PC-3 (cell line): ENCODE data around the gene DLG2. TPM values are rescaled to one million over a fixed set of nuclear protein-coding genes. Genes with fewer than 3 reads are reported as not detected.

Experiments used
- ATAC-seq: fragments of 200-7000 bp; cut with Tn5 transposase; 2 replicates; pipeline ENCODE4 v1.9.1; 2020; ENCODE audit warnings: mild to moderate bottlenecking, moderate library complexity
- BruUV-seq: library from RNA; stranded (reverse); fragments of 400-500 nt; replicated peaks from 2 replicates; lab custom pipeline; 2021; lab: Mats Ljungman, UMichigan
- CTCF ChIA-PET: fragments of 300-600 bp; sonication (Branson Sonifier 250); formaldehyde crosslinking; loops from one replicate; lab custom pipeline; 2022; ENCODE audit warnings: antibody characterized with exemption; lab: Charles Lee
- POLR2A ChIA-PET: fragments of 300-600 bp; sonication (Branson Sonifier 250); formaldehyde crosslinking; loops from one replicate; lab custom pipeline; 2022; ENCODE audit warnings: antibody characterized with exemption; ENCODE audit not compliant: unreplicated experiment; lab: Charles Lee
- DNase-seq: peaks from one replicate; pipeline ENCODE4 v3.0.0-alpha.2; 2015
- H2AFZ ChIP-seq: fragments of 300-600 bp; sonication (generic); 2 replicates; pipeline ENCODE4 v1.6.0; 2016; ENCODE audit warnings: antibody characterized with exemption, low read length
- H3F3A ChIP-seq: fragments of 300-600 bp; sonication (generic); one replicate; pipeline ENCODE4 v1.6.0; 2017; ENCODE audit warnings: antibody characterized with exemption, low read length, control low read depth, mild to moderate bottlenecking; ENCODE audit not compliant: unreplicated experiment
- H3K27ac ChIP-seq: fragments of 300-600 bp; sonication (generic); 2 replicates; pipeline ENCODE4 v1.5.1; 2016; ENCODE audit warnings: mild to moderate bottlenecking, low read length
- H3K27me3 ChIP-seq: fragments of 300-600 bp; sonication (generic); 2 replicates; pipeline ENCODE4 v1.6.1; 2016; ENCODE audit warnings: low read length, mixed read lengths
- H3K36me3 ChIP-seq: fragments of 300-600 bp; sonication (generic); 2 replicates; pipeline ENCODE4 v1.6.1; 2016; ENCODE audit warnings: low read depth, mixed run types, low read length, mixed read lengths
- H3K4me1 ChIP-seq: fragments of 300-600 bp; sonication (generic); 2 replicates; pipeline ENCODE4 v1.5.1; 2016; ENCODE audit warnings: low read length; ENCODE audit not compliant: insufficient read depth
- H3K4me2 ChIP-seq: fragments of 300-600 bp; sonication (generic); 2 replicates; pipeline ENCODE4 v1.6.0; 2016; ENCODE audit warnings: low read length
- H3K4me3 ChIP-seq: fragments of 300-600 bp; sonication (generic); 2 replicates; pipeline ENCODE4 v1.5.1; 2016; ENCODE audit warnings: mild to moderate bottlenecking, low read length, mixed read lengths
- H3K79me2 ChIP-seq: fragments of 300-600 bp; sonication (generic); 2 replicates; pipeline ENCODE4 v1.6.1; 2017; ENCODE audit warnings: low read length, mixed read lengths
- H3K9ac ChIP-seq: fragments of 300-600 bp; sonication (generic); 2 replicates; pipeline ENCODE4 v1.6.0; 2016; ENCODE audit warnings: mild to moderate bottlenecking, low read length
- H3K9me2 ChIP-seq: fragments of 300-600 bp; sonication (generic); replicated peaks from 2 replicates; pipeline ENCODE4 v1.6.1; 2016; ENCODE audit warnings: mixed run types, low read length, mixed read lengths
- H3K9me3 ChIP-seq: fragments of 300-600 bp; sonication (generic); 2 replicates; pipeline ENCODE4 v1.6.1; 2016; ENCODE audit warnings: low read length, mixed read lengths
- H4K20me1 ChIP-seq: fragments of 300-600 bp; sonication (generic); 2 replicates; pipeline ENCODE4 v1.6.1; 2016; ENCODE audit warnings: low read length, mixed read lengths
- EZH2 ChIP-seq: fragments of 300-600 bp; sonication (generic); IDR thresholded peaks from one replicate; pipeline ENCODE4 v1.6.1; 2017; ENCODE audit warnings: antibody characterized with exemption, mild to moderate bottlenecking, low read length; ENCODE audit not compliant: unreplicated experiment
- EZH2phosphoT487 ChIP-seq: fragments of 300-600 bp; sonication (generic); IDR thresholded peaks from 2 replicates; pipeline ENCODE4 v1.6.1; 2018; ENCODE audit warnings: mild to moderate bottlenecking, antibody characterized with exemption, low read length, borderline replicate concordance
- intact Hi-C: fragments of 100-400 bp; cut with micrococcal nuclease; formaldehyde crosslinking; loops from 2 replicates; pipeline ENCODE4 v1.9.0; 2023
- total RNA-seq: library from RNA; depleted of rRNA; stranded (reverse); fragments of >200 nt; gene quantifications from 2 replicates; pipeline ENCODE4 v1.2.3, GENCODE V29; 2014
- TF ChIP-seq, protein P1 (sequence below): fragments of 300-600 bp; sonication (generic); conservative IDR thresholded peaks from 2 replicates; pipeline ENCODE4 v1.5.1; 2017; ENCODE audit warnings: antibody characterized with exemption, low read depth, mild to moderate bottlenecking, low read length

Gene DLG2
- total RNA-seq, 1 experiment from 2014 or later: 0.58 TPM

DNA sequence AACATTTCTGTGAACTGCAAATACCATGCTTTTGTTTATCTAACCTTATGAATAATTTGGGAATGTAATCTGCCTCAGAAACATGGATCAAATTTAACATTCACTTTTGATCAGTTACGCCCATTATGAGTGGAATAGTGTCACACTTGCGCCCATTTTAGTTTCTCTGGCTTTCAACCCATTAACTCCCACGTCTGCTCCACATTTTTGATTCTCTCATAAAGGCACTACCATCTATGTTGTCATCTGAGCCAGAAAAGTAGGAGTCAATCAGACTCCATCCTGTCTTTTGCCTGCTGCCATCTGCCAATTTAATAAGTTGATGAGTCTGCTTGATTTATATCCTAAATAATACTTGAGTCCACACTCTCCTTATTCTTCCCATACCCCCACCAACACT lies 1090.7 kb downstream of the DLG2 start:
- CTCF ChIA-PET: no interaction called here
- no peak for ATAC-seq
- no peaks in the 10 kb centered on the region for H3K9me3 ChIP-seq

DNA sequence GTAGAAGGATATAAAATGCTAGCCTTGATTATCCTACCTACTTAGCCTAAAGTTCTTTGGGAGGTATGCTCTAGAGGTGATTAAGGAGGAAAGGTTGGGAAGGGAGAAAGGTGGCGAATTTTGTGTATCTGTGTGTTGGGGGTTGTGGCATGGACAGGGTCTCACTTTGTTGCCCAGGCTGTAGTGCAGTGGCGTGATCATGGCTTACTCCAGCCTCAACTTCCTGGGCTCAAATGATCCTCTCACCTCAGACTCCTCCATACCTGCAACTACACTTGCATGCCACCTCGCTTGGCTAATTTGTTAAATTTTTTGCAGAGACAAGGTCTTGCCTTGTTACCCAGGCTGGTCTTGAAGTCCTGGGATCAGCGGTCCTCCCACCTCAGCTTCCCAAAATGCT lies 1094.8 kb downstream of the DLG2 start:
- Histone ChIP-seq H4K20me1 (no peaks in the 10 kb centered on the region), H3K79me2 (no peaks in the 10 kb centered on the region), H2AFZ (no peak overlapping the region), H3K4me3 (no peak overlapping the region), H3K9me3 (no peaks in the 10 kb centered on the region), H3K27me3 (peaks cover 75% of the 10 kb centered on the region), H3K36me3 (no peaks in the 10 kb centered on the region), H3F3A (no peaks in the 10 kb centered on the region), H3K9ac (no peak overlapping the region), H3K9me2 (no peaks in the 10 kb centered on the region), H3K4me2 (no peak overlapping the region), H3K4me1 (no peaks in the 10 kb centered on the region), H3K27ac (no peak overlapping the region)
- intact Hi-C loops: no loop called here
- ATAC-seq (no peak), DNase-seq (no peak)
- BruUV-seq: no TSS peak
- POLR2A ChIA-PET: interaction anchor here (0.7 kb wide), 1 partner anchor 1432 kb away, joined by 3 read pairs; no protein-coding TSS in a partner anchor
- CTCF ChIA-PET: no interaction called here
- TF ChIP-seq EZH2phosphoT487 (no peak), EZH2 (no peak)
- TF ChIP-seq, protein P1, sequence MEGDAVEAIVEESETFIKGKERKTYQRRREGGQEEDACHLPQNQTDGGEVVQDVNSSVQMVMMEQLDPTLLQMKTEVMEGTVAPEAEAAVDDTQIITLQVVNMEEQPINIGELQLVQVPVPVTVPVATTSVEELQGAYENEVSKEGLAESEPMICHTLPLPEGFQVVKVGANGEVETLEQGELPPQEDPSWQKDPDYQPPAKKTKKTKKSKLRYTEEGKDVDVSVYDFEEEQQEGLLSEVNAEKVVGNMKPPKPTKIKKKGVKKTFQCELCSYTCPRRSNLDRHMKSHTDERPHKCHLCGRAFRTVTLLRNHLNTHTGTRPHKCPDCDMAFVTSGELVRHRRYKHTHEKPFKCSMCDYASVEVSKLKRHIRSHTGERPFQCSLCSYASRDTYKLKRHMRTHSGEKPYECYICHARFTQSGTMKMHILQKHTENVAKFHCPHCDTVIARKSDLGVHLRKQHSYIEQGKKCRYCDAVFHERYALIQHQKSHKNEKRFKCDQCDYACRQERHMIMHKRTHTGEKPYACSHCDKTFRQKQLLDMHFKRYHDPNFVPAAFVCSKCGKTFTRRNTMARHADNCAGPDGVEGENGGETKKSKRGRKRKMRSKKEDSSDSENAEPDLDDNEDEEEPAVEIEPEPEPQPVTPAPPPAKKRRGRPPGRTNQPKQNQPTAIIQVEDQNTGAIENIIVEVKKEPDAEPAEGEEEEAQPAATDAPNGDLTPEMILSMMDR: no peak

More for the DNA sequence above, 1090.7 kb downstream of the DLG2 start:
- H3K36me3 ChIP-seq: no peaks in the 10 kb centered on the region
- intact Hi-C loops: no loop called here
- H3K79me2 ChIP-seq: no peaks in the 10 kb centered on the region
- no peak overlapping the region for H3K4me3 ChIP-seq
- no peak overlapping the region for H2AFZ ChIP-seq
- H3K4me1 ChIP-seq: no peaks in the 10 kb centered on the region
- no TSS peak for BruUV-seq
- no peaks in the 10 kb centered on the region for H4K20me1 ChIP-seq
- POLR2A ChIA-PET: no interaction called here
- H3K27ac ChIP-seq: no peak overlapping the region
- H3F3A ChIP-seq: no peaks in the 10 kb centered on the region
- no peaks in the 10 kb centered on the region for H3K9me2 ChIP-seq
- TF ChIP-seq, protein P1: no peak
- H3K27me3 ChIP-seq: peaks cover 47% of the 10 kb centered on the region
- no peak overlapping the region for H3K9ac ChIP-seq
- DNase-seq: no peak
- H3K4me2 ChIP-seq: no peak overlapping the region

DNA sequence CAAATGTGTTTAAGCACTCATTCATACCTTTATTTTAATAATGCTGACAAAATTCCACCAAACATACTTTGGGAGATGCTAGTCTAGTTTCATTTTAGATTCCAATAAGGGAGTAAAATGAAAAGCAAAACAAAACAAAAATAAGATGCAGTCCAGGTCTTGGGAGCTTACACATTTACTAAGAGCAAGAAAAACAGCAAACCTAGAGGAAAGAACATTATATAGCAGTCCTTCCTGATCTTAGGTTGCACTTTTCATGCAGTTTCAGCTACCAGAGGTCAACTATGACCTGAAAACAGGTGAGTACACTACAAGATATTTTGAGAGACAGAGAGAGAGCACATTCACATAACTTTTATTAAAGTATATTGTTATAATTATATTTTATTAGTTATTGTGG lies 1100.9 kb downstream of the DLG2 start:
- Histone ChIP-seq H3K4me1 (no peaks in the 10 kb centered on the region), H3K9me2 (no peaks in the 10 kb centered on the region), H3K4me2 (no peak overlapping the region), H3K36me3 (no peaks in the 10 kb centered on the region), H3K27me3 (peaks cover 45% of the 10 kb centered on the region), H3K9me3 (no peaks in the 10 kb centered on the region), H3K9ac (no peak overlapping the region), H3K79me2 (no peaks in the 10 kb centered on the region), H4K20me1 (no peaks in the 10 kb centered on the region), H2AFZ (no peak overlapping the region), H3K27ac (no peak overlapping the region), H3F3A (no peaks in the 10 kb centered on the region), H3K4me3 (no peak overlapping the region)
- ChIA-PET POLR2A (no interaction called here), CTCF (no interaction called here)
- TF ChIP-seq EZH2 (no peak), EZH2phosphoT487 (no peak)
- TF ChIP-seq, protein P1: no peak
- intact Hi-C loops: no loop called here
- DNase-seq (peak; percentile 16), ATAC-seq (no peak)
- BruUV-seq: no TSS peak
